Neural crest cell (in vitro differentiated cells): ENCODE measurements around the gene OR6B1. TPM values are rescaled to one million over a fixed set of nuclear protein-coding genes. Genes with fewer than 3 reads are reported as not detected.

ENCODE experiments used
- DNase-seq: peaks from one replicate; pipeline ENCODE4 v3.0.0; 2021; ENCODE audit warnings: low read depth, mixed read lengths, low spot score
- H3K27ac Mint-ChIP-seq: one replicate; pipeline ENCODE4 v1.8.0; 2021; ENCODE audit warnings: mild to moderate bottlenecking, mixed read lengths; ENCODE audit not compliant: unreplicated experiment
- H3K27me3 Mint-ChIP-seq: 2 replicates; pipeline ENCODE4 v1.8.0; 2021; ENCODE audit warnings: low read depth, mild to moderate bottlenecking, mixed read lengths
- H3K36me3 Mint-ChIP-seq: 2 replicates; pipeline ENCODE4 v1.8.0; 2021; ENCODE audit warnings: low read depth, mild to moderate bottlenecking, mixed read lengths
- H3K4me1 Mint-ChIP-seq: 2 replicates; pipeline ENCODE4 v1.8.0; 2021; ENCODE audit warnings: mixed read lengths
- H3K4me3 Mint-ChIP-seq: one replicate; pipeline ENCODE4 v1.8.0; 2021; ENCODE audit warnings: mild to moderate bottlenecking, mixed read lengths
- H3K9me3 Mint-ChIP-seq: 2 replicates; pipeline ENCODE4 v1.8.0; 2021; ENCODE audit warnings: mixed read lengths
- CTCF ChIP-seq: fragments of 200-600 bp; sonication (generic); conservative IDR thresholded peaks from 2 replicates; pipeline ENCODE4 v1.5.0; 2021; ENCODE audit warnings: antibody characterized with exemption, mild to moderate bottlenecking
- total RNA-seq: library from RNA; stranded (reverse); gene quantifications from 2 replicates; pipeline ENCODE4 v1.2.1, GENCODE V29; 2021

The OR6B1 gene
- total RNA-seq, 1 donor from 2014 or later = not detected

- no peak for DNase-seq
- no peaks in the 10 kb centered on the region for H3K9me3 Mint-ChIP-seq
- no peaks in the 10 kb centered on the region for H3K4me1 Mint-ChIP-seq
- no peak overlapping the region for H3K4me3 Mint-ChIP-seq
- H3K27me3 Mint-ChIP-seq = peaks cover 2% of the 10 kb centered on the region
- H3K36me3 Mint-ChIP-seq = no peaks in the 10 kb centered on the region
- no peak for TF ChIP-seq CTCF
- H3K27ac Mint-ChIP-seq = no peak overlapping the region
These were observed 57.8 kb downstream of the OR6B1 start for GRCh38 chr7:144057954-144058353.

Other genes starting within 250 kb of the OR6B1 start
- not detected in 2 replicates for gene CTAGE6, start 242.6 kb upstream of the OR6B1 start, total RNA-seq
- 105 and 107 TPM in 2 replicates for gene TCAF1, start 98.1 kb upstream of the OR6B1 start, total RNA-seq
- not detected in 2 replicates for gene OR2F2, start 65.1 kb upstream of the OR6B1 start, total RNA-seq
- gene OR2F1, start 45.5 kb upstream of the OR6B1 start, total RNA-seq = not detected in 2 replicates
- gene OR2A5, start 48.6 kb downstream of the OR6B1 start, total RNA-seq = not detected in 2 replicates
- not detected in 2 replicates for gene OR2A25, start 69.5 kb downstream of the OR6B1 start, total RNA-seq
- gene OR2A12, start 86.0 kb downstream of the OR6B1 start, total RNA-seq = not detected in 2 replicates
- gene OR2A2, start 109.3 kb downstream of the OR6B1 start, total RNA-seq = not detected in 2 replicates
- not detected in 2 replicates for gene OR2A14, start 122.9 kb downstream of the OR6B1 start, total RNA-seq
- 0.55 TPM in 1 of 2 replicates, not detected in the other for gene CTAGE4, start 183.1 kb downstream of the OR6B1 start, total RNA-seq
- gene ARHGEF35, start 195.5 kb downstream of the OR6B1 start, total RNA-seq = 0.89 and 1.2 TPM in 2 replicates
- gene OR2A42, start 239.3 kb downstream of the OR6B1 start, total RNA-seq = 0.14 TPM in 1 of 2 replicates, not detected in the other